WTC11 (cell line): ENCODE data around the gene SH3TC2.

Source experiments
- ATF2 ChIP-seq: sonication (generic); formaldehyde crosslinking; IDR thresholded peaks from 2 replicates; pipeline ENCODE4 v1.8.1; 2022; ENCODE audit warnings: low read depth, missing genetic modification reagents, borderline replicate concordance
- ATF6 ChIP-seq: sonication (generic); formaldehyde crosslinking; IDR thresholded peaks from 2 replicates; pipeline ENCODE4 v1.8.1; 2023; ENCODE audit warnings: mild to moderate bottlenecking, missing genetic modification reagents
- CBFB ChIP-seq: sonication (generic); formaldehyde crosslinking; IDR thresholded peaks from 2 replicates; pipeline ENCODE4 v1.8.1; 2022; ENCODE audit warnings: mild to moderate bottlenecking, low read depth, missing genetic modification reagents
- CREB1 ChIP-seq: sonication (generic); formaldehyde crosslinking; IDR thresholded peaks from 2 replicates; pipeline ENCODE4 v1.8.0; 2023; ENCODE audit warnings: mild to moderate bottlenecking, missing genetic modification reagents
- CTCF ChIP-seq: fragments of 200-600 bp; IDR thresholded peaks from 2 replicates; pipeline ENCODE4 v1.8.0; 2022; ENCODE audit warnings: antibody characterized with exemption
- ELF4 ChIP-seq: sonication (generic); formaldehyde crosslinking; IDR thresholded peaks from 2 replicates; pipeline ENCODE4 v1.8.1; 2022; ENCODE audit warnings: low read depth, mild to moderate bottlenecking, moderate library complexity, missing genetic modification reagents
- ETV6 ChIP-seq: sonication (generic); formaldehyde crosslinking; IDR thresholded peaks from 2 replicates; pipeline ENCODE4 v1.8.1; 2022; ENCODE audit warnings: mild to moderate bottlenecking, missing genetic modification reagents
- GABPB1 ChIP-seq: sonication (generic); formaldehyde crosslinking; IDR thresholded peaks from 2 replicates; pipeline ENCODE4 v1.8.1; 2023; ENCODE audit warnings: mild to moderate bottlenecking, missing genetic modification reagents
- NR1H2 ChIP-seq: sonication (generic); formaldehyde crosslinking; IDR thresholded peaks from 2 replicates; pipeline ENCODE4 v1.9.0; 2021; ENCODE audit warnings: mild to moderate bottlenecking, moderate library complexity, missing genetic modification reagents
- NR3C1 ChIP-seq: sonication (generic); formaldehyde crosslinking; conservative IDR thresholded peaks from 2 replicates; pipeline ENCODE4 v1.8.1; 2023; ENCODE audit warnings: low read depth, mild to moderate bottlenecking, missing genetic modification reagents
- SP1 ChIP-seq: sonication (generic); formaldehyde crosslinking; conservative IDR thresholded peaks from 2 replicates; pipeline ENCODE4 v1.8.1; 2022; ENCODE audit warnings: missing genetic modification reagents
- TEAD4 ChIP-seq: sonication (generic); formaldehyde crosslinking; IDR thresholded peaks from 2 replicates; pipeline ENCODE4 v1.8.0; 2022; ENCODE audit warnings: mild to moderate bottlenecking, missing genetic modification reagents
- ZNF138 ChIP-seq: sonication (generic); formaldehyde crosslinking; conservative IDR thresholded peaks from 2 replicates; pipeline ENCODE4 v1.8.1; 2022; ENCODE audit warnings: mild to moderate bottlenecking, moderate library complexity, missing genetic modification reagents
- ZNF416 ChIP-seq: fragments of 250-450 bp; sonication (Bioruptor Pico); IDR thresholded peaks from 2 replicates; pipeline ENCODE4 v1.9.0; 2021; ENCODE audit warnings: mild to moderate bottlenecking, inconsistent platforms

- no peak for TF ChIP-seq GABPB1 (CRISPR knock-in tag)
- no peak for TF ChIP-seq CTCF
- TF ChIP-seq CBFB (CRISPR knock-in tag): no peak
- TF ChIP-seq SP1 (CRISPR knock-in tag): no peak
- no peak for TF ChIP-seq ATF2 (CRISPR knock-in tag)
- TF ChIP-seq ETV6 (CRISPR knock-in tag): no peak
- no peak for TF ChIP-seq CREB1 (CRISPR knock-in tag)
- no peak for TF ChIP-seq ATF6 (CRISPR knock-in tag)
- no peak for TF ChIP-seq NR1H2 (CRISPR knock-in tag)
- TF ChIP-seq TEAD4 (CRISPR knock-in tag): no peak
- TF ChIP-seq NR3C1 (CRISPR knock-in tag): no peak
- TF ChIP-seq ZNF138 (CRISPR knock-in tag): no peak
- TF ChIP-seq ZNF416 (CRISPR knock-in tag): no peak
- TF ChIP-seq ELF4 (CRISPR knock-in tag): no peak
Observed at GRCh38 chr5:148986636-148987035, 76.2 kb downstream of the SH3TC2 start.
